Suprapubic skin (tissue), 4 donors: ENCODE data around the gene GFOD2. TPM values are rescaled to one million over a fixed set of nuclear protein-coding genes. Genes with fewer than 3 reads are reported as not detected.

ENCODE experiments used
- DNase-seq, 2 donors: peaks; one replicate each; pipeline ENCODE4 v3.0.0-alpha.2; 2019; ENCODE audit warnings: low spot score in 2 of 2
- H3K27ac ChIP-seq: fragments of 200-600 bp; sonication (generic); one replicate; pipeline ENCODE4 v1.5.1; 2019
- H3K27me3 ChIP-seq: fragments of 200-600 bp; sonication (generic); one replicate; pipeline ENCODE4 v1.5.1; 2019
- H3K36me3 ChIP-seq: fragments of 200-600 bp; sonication (generic); one replicate; pipeline ENCODE4 v1.5.1; 2019
- H3K4me1 ChIP-seq: fragments of 200-600 bp; sonication (generic); one replicate; pipeline ENCODE4 v1.5.1; 2019
- H3K4me3 ChIP-seq: fragments of 200-600 bp; sonication (generic); one replicate; pipeline ENCODE4 v1.5.1; 2019; ENCODE audit warnings: mild to moderate bottlenecking
- H3K9me3 ChIP-seq: fragments of 200-600 bp; sonication (generic); one replicate; pipeline ENCODE4 v1.5.1; 2019
- CTCF ChIP-seq, 2 donors: fragments of 200-600 bp in 1 of 2; fragments of 450-650 bp in 1 of 2; sonication (generic) in 1 of 2; IDR thresholded peaks; one replicate each; pipeline ENCODE4 v1.5.1; 2016 to 2019; ENCODE audit warnings: antibody characterized with exemption in 2 of 2, mild to moderate bottlenecking in 1 of 2, moderate library complexity in 1 of 2
- EP300 ChIP-seq: sonication (generic); formaldehyde crosslinking; IDR thresholded peaks from one replicate; pipeline ENCODE4 v1.6.1; 2017; ENCODE audit warnings: antibody characterized with exemption
- POLR2A ChIP-seq, 2 donors: fragments of 450-650 bp; IDR thresholded peaks; one replicate each; pipeline ENCODE4 v1.6.1; 2017; ENCODE audit warnings: antibody characterized with exemption in 2 of 2, mild to moderate bottlenecking in 2 of 2, moderate library complexity in 2 of 2
- POLR2AphosphoS5 ChIP-seq, 3 donors: sonication (generic); formaldehyde crosslinking; IDR thresholded peaks; one replicate each; pipeline ENCODE4 v1.6.1; 2017; ENCODE audit warnings: antibody characterized with exemption in 3 of 3
- WGBS: methylation state at CpG from one replicate; pipeline ENCODE4 v1.1.5; 2018; 5-methylcytosine and 5-hydroxymethylcytosine counted together
- total RNA-seq, 4 donors: library from RNA; depleted of rRNA; stranded (reverse); fragments of >200 nt; gene quantifications; one replicate each; pipeline ENCODE4 v1.1.0, GENCODE V29; 2016

The GFOD2 gene
- total RNA-seq, 4 donors from 2014 or later: 18.3 to 31.1 (median 25.9) TPM

GRCh38 chr16:67667817-67668494, 51.2 kb downstream of the GFOD2 start:
- Histone ChIP-seq H3K4me1 (peaks cover 40% of the 10 kb centered on the region), H3K36me3 (peaks cover 9% of the 10 kb centered on the region), H3K9me3 (no peaks in the 10 kb centered on the region), H3K27me3 (no peaks in the 10 kb centered on the region), H3K4me3 (peak overlapping the region; percentile 91), H3K27ac (peak overlapping the region; percentile 83)
- peak; percentile 80 to 91 for TF ChIP-seq CTCF (IDR thresholded peaks at IDR 0.05)
- no peak for TF ChIP-seq POLR2A (IDR thresholded peaks at IDR 0.05)
- 18% methylated on average over 10 of the region's 18 CpGs for WGBS
- DNase-seq: peak in 1 of 2 donors; percentile 93

DNA sequence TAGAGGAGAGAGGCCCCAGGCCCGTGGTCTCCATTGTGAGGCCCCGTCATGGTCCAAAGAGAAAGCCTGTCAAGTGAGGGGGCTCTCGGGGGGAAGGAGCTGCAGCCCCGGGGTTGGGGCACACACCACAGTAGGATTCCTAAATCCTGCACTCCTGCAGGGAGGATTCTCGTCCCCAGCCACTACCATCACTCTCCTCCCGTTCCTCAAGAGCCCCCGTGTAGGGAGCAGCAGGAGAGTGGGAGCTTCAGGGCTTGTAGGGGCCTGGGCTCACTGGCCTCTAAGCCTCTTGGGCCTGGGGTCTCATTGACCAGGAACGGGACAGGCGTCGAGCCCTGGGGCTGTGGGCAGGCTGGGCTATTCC, 51.7 kb downstream of the GFOD2 start:
- H3K4me1 ChIP-seq: peaks cover 36% of the 10 kb centered on the region
- peak overlapping the region; percentile 83 for H3K27ac ChIP-seq
- 9% methylated on average over 4 of the region's 10 CpGs for WGBS
- H3K36me3 ChIP-seq: peaks cover 13% of the 10 kb centered on the region
- DNase-seq: no peak
- H3K4me3 ChIP-seq: peak overlapping the region; percentile 91
- no peaks in the 10 kb centered on the region for H3K9me3 ChIP-seq
- TF ChIP-seq POLR2A (IDR thresholded peaks at IDR 0.05): no peak
- TF ChIP-seq CTCF (IDR thresholded peaks at IDR 0.05): no peak
- no peak for TF ChIP-seq POLR2AphosphoS5 (IDR thresholded peaks at IDR 0.05)
- H3K27me3 ChIP-seq: no peaks in the 10 kb centered on the region

DNA sequence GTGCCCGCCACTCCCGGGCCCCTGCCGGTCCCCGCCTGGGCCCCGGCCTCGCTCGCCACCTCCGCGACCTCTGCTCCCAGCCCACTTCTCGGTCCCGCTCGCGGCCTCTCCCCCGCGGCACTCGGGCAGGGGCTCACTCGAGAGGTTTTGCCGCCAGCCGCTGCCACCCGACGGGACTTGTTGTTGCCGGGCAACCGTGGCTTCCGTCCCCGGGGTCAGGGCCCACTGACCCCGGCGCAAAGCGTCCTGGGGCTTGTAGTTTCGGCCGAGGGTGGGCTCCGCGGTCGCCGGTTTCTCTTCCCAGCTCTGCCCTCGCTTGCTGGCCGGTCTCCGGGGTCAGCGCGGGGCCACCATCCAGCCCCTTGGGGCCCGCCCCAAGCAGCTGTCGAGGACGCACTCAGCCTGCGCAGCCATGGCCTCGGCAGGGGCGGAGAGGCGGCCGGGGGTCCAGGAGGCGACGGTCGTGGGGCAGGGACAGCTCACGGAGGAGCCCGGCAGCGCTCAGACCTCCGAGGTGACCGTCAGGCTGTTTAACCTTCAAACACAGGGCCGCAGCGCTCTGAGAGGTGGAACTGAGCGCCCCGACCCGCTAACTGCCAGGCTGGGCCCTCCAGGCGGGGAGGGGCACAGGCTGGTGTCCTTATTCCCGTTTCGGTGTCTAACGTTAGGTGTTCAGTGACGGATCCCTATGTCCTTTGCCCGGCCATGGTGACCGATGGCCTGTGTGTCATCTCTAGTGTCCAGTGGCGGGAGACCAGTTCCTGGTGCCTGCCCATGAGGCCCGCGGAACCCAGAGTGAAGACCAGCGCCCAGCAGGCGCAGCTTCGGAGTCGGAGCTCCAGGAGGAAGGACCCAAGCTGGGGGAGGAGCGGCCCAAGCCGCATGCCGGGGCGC, 52.3 kb downstream of the GFOD2 start, which contains the start of the genes C16orf86 and ENKD1:
TSS of gene C16orf86 (plus strand) at position 256 of the 894 bp plus-strand sequence. CDS start at position 413, 157 bp downstream.
TSS of gene ENKD1 (minus strand) at position 192 of the 894 bp plus-strand sequence. CDS start 308 bp downstream, outside the sequence.
- DNase-seq: peak; percentile 90 to 92
- H3K9me3 ChIP-seq: no peaks in the 10 kb centered on the region
- H3K27me3 ChIP-seq: no peaks in the 10 kb centered on the region
- H3K36me3 ChIP-seq: peaks cover 14% of the 10 kb centered on the region
- peak within 1 kb of the TSS; percentile 91 for H3K4me3 ChIP-seq
- H3K4me1 ChIP-seq: peaks cover 33% of the 10 kb centered on the region
- WGBS: 2% methylated on average over 13 of the region's 78 CpGs
- H3K27ac ChIP-seq: peak within 1 kb of the TSS; percentile 83
- no peak for TF ChIP-seq CTCF (IDR thresholded peaks at IDR 0.05)
- peak in 1 of 3 donors; percentile 9 for TF ChIP-seq POLR2AphosphoS5 (IDR thresholded peaks at IDR 0.05)

DNA sequence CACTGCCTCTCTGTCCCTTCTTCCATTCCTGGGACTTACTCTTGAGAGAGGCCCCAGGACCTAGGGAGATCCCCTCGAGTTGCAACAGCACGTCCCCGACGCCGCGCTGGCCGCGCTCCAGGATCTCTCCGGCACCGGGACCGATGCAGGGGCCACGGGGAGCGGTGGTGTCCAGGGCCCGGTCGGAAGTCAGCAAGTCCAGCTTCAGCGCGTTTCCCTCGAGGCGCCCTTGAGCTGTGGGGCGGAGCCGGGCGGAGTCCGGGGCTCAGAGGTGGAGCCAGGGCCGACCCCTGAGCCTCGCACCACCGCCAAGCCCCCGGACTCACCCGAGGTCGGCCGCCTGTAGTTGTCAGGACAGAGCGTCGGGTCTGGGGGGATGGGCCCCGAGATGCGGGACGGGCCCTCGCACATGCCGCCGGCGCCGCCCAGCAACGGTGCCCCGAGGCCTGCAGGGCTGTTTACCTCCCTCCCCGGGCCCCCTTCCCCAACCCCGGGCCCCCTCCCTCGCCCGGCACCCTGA, 53.0 kb downstream of the GFOD2 start:
- H3K27me3 ChIP-seq: no peaks in the 10 kb centered on the region
- peaks cover 40% of the 10 kb centered on the region for H3K4me1 ChIP-seq
- H3K4me3 ChIP-seq: peak overlapping the region; percentile 91
- peak in 1 of 2 donors; percentile 77 for DNase-seq
- H3K27ac ChIP-seq: peak overlapping the region; percentile 83
- 0% methylated on average over 2 of the region's 46 CpGs for WGBS
- no peaks in the 10 kb centered on the region for H3K9me3 ChIP-seq
- TF ChIP-seq EP300 (no peak), CTCF (IDR thresholded peaks at IDR 0.05) (no peak), POLR2AphosphoS5 (IDR thresholded peaks at IDR 0.05) (no peak), POLR2A (IDR thresholded peaks at IDR 0.05) (no peak)
- H3K36me3 ChIP-seq: peaks cover 14% of the 10 kb centered on the region

GRCh38 chr16:67665598-67665997, 53.5 kb downstream of the GFOD2 start:
- H3K36me3 ChIP-seq: peaks cover 14% of the 10 kb centered on the region
- no peaks in the 10 kb centered on the region for H3K27me3 ChIP-seq
- DNase-seq: no peak
- H3K4me1 ChIP-seq: peaks cover 43% of the 10 kb centered on the region
- H3K9me3 ChIP-seq: no peaks in the 10 kb centered on the region
- TF ChIP-seq POLR2AphosphoS5 (IDR thresholded peaks at IDR 0.05) (no peak), EP300 (no peak), POLR2A (IDR thresholded peaks at IDR 0.05) (no peak), CTCF (IDR thresholded peaks at IDR 0.05) (no peak)
- peak overlapping the region; percentile 91 for H3K4me3 ChIP-seq
- H3K27ac ChIP-seq: no peak overlapping the region
- 74% methylated on average over 5 of the region's 5 CpGs for WGBS
